ACC112 (cell line): ENCODE data around the gene HCN2.

Experiments used
- H2AFZ ChIP-seq: fragments of 200-600 bp; sonication (generic); one replicate; pipeline ENCODE4 v1.6.0; 2017; ENCODE audit warnings: antibody characterized with exemption, low read length; ENCODE audit not compliant: unreplicated experiment
- H3K27ac ChIP-seq: fragments of 200-600 bp; sonication (generic); 2 replicates; pipeline ENCODE4 v1.5.1; 2014; ENCODE audit warnings: low read depth, mild to moderate bottlenecking, antibody characterized with exemption, low read length, moderate library complexity
- H3K27me3 ChIP-seq: fragments of 200-600 bp; sonication (generic); 2 replicates; pipeline ENCODE4 v1.6.1; 2014; ENCODE audit warnings: mild to moderate bottlenecking, antibody characterized with exemption, low read length, moderate library complexity, mixed read lengths; ENCODE audit not compliant: insufficient read depth
- H3K36me3 ChIP-seq: fragments of 200-600 bp; sonication (generic); 2 replicates; pipeline ENCODE4 v1.6.1; 2016; ENCODE audit warnings: mild to moderate bottlenecking, antibody characterized with exemption, low read length, moderate library complexity, mixed read lengths; ENCODE audit not compliant: insufficient read depth
- H3K4me1 ChIP-seq: fragments of 200-600 bp; sonication (generic); one replicate; pipeline ENCODE4 v1.6.1; 2016; ENCODE audit warnings: low read length, mixed read lengths; ENCODE audit not compliant: insufficient read depth, unreplicated experiment, control insufficient read depth
- H3K4me3 ChIP-seq: fragments of 200-600 bp; sonication (generic); 2 replicates; pipeline ENCODE4 v1.5.1; 2014; ENCODE audit warnings: mild to moderate bottlenecking, low read depth, low read length
- H3K79me2 ChIP-seq: fragments of 200-600 bp; sonication (generic); one replicate; pipeline ENCODE4 v1.6.0; 2016; ENCODE audit warnings: low read length; ENCODE audit not compliant: control insufficient read depth, unreplicated experiment, insufficient read depth

The HCN2 gene

DNA sequence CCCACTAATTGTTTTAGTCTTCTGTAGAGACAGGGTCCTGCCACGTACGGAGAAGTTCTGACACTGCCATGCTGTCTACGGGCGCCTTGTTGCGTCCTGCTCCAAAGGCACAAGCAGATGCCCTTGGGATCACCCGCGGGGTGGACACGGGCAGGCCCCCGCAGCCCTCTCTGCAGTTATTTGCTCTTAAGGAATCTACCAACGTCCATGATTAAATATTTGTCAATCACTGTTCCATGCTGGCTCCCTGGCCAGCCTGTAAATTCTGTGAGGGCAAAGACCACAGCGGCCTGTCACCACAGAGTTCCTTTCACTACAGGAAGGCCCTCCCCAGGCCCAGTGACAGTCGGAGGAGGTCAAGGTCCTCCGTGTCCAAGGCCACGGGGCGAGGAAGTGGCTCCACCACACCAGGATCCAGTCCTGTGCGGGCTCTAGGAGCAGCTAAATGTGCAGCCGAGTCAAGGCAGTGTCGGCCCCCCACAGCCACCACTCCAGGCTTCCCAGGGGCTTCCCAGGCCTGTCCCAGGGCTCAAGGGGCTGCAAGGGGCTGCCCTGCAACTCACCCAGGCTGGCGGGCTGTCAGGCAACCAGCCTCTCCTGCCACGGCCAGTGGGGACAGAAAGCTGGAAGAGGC is 71.2 kb downstream of the HCN2 start:
- Histone ChIP-seq H3K79me2 (peaks cover 70% of the 10 kb centered on the region), H3K4me1 (peaks cover 8% of the 10 kb centered on the region), H2AFZ (no peak overlapping the region), H3K36me3 (no peaks in the 10 kb centered on the region), H3K27me3 (no peaks in the 10 kb centered on the region), H3K4me3 (peak overlapping the region; percentile 96), H3K27ac (no peak overlapping the region; the same call in 1 of the 2 replicates)

DNA sequence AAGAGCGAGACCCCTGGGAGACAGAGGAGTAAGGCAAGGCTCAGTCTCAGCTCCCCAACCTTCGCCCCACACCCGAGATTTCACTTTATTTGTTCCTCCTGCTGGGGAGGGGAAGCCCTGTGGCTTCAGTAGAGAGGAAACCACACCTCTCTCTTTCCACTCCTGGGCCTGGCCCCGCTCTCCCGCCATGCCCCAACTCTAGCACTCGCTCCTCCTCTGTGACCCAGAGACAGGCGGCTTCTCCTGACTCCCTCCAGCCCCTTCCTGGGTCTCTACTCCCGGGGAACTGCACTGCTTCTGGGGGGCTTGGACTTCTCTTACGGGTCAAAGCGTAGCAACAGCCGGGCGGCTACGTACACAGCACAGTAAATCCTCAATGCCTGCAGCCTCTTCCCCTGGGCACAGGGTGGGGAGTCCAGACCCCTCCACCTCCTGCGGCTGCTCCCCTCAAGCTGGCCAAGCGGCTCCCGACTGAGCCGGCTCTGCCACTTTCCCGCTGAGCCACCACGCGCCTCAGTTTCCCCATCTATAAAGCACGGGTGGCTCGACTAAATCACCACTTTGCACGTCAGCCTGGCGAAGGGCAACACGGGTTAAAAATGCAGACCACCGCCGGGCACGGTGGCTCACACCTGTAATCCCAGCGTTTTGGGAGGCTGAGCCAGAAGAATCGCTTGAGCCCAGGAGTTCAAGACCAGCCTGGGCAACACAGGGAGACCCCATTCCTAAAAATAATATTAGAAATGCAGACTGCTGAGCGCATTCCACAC is 71.9 kb downstream of the HCN2 start:
- Histone ChIP-seq H3K4me1 (peaks cover 8% of the 10 kb centered on the region), H3K27me3 (no peaks in the 10 kb centered on the region)

GRCh38 chr19:662207-662961 is 72.7 kb downstream of the HCN2 start:
- Histone ChIP-seq H3K27ac (peak overlapping the region; percentile 65; the same call in 1 of the 2 replicates), H3K36me3 (no peaks in the 10 kb centered on the region), H3K4me1 (peaks cover 8% of the 10 kb centered on the region), H3K79me2 (peaks cover 56% of the 10 kb centered on the region), H2AFZ (no peak overlapping the region), H3K4me3 (peak overlapping the region; percentile 96), H3K27me3 (no peaks in the 10 kb centered on the region)

More for the DNA sequence above, 71.9 kb downstream of the HCN2 start:
- Histone ChIP-seq H3K27ac (peak overlapping the region; percentile 65), H3K79me2 (peaks cover 64% of the 10 kb centered on the region), H3K4me3 (peak overlapping the region; percentile 96), H2AFZ (no peak overlapping the region), H3K36me3 (no peaks in the 10 kb centered on the region)

- H3K27me3 ChIP-seq, result no peaks in the 10 kb centered on the region
- H3K36me3 ChIP-seq, result no peaks in the 10 kb centered on the region
- H3K4me1 ChIP-seq, result peaks cover 8% of the 10 kb centered on the region
- H3K79me2 ChIP-seq, result peaks cover 49% of the 10 kb centered on the region
- H2AFZ ChIP-seq, result peak within 1 kb of the TSS; percentile 93
- H3K27ac ChIP-seq, result peak within 1 kb of the TSS; percentile 65
- H3K4me3 ChIP-seq, result peak within 1 kb of the TSS; percentile 96
Observed at GRCh38 chr19:662962-663681, 73.4 kb downstream of the HCN2 start, which contains the start of gene RNF126. TSS of gene RNF126 (minus strand) at chr19:663214. CDS start at chr19:663121, 93 bp downstream.

- Histone ChIP-seq H3K4me3 (peak overlapping the region; percentile 96), H3K4me1 (peaks cover 8% of the 10 kb centered on the region), H3K27me3 (no peaks in the 10 kb centered on the region), H3K36me3 (no peaks in the 10 kb centered on the region), H3K27ac (peak overlapping the region; percentile 63), H3K79me2 (peaks cover 43% of the 10 kb centered on the region), H2AFZ (peak overlapping the region; percentile 93)
Observed at GRCh38 chr19:663682-664117, 74.0 kb downstream of the HCN2 start.

DNA sequence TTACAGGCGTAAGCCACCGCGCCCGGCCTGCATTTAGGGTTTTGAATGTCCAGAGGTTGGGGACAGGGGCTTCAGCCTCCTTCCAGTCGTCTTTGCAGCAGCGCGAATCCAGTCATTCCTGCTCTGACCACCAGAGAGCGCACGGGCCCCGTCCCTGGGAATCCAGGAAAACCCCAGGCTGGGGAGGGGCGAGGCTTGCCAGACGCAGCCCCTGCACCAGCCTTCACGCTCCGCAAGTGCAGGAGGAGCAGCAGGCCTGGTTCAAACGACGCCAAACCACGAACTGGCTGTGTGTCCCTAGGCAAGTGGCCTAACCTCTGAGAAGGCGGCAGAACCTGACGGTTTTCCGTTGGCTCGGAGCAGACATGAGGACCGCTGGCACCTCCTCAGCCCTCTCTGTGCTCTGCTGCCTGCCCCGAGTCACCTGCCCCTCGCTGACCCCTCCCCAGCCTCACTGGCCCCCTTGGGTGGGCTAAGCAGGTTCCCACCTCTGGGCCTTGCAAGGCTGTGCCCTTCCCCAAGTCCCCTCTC is 75.3 kb downstream of the HCN2 start:
- H3K27me3 ChIP-seq, result no peaks in the 10 kb centered on the region
- peaks cover 8% of the 10 kb centered on the region for H3K4me1 ChIP-seq
- H3K36me3 ChIP-seq, result no peaks in the 10 kb centered on the region
- peaks cover 30% of the 10 kb centered on the region for H3K79me2 ChIP-seq
- H2AFZ ChIP-seq, result peak overlapping the region; percentile 7
- no peak overlapping the region for H3K27ac ChIP-seq
- H3K4me3 ChIP-seq, result peak overlapping the region; percentile 47; the same call in 1 of the 2 replicates
